ENCODE results near the gene RASEF.

The RASEF gene

GRCh38 chr9:83071626-83072025, 8.7 kb upstream of the RASEF start:
- no peak overlapping the region for H3K4me3 ChIP-seq (ENCODE audit: low read length)
- H3K4me1 ChIP-seq (ENCODE audit: control insufficient read depth, insufficient read depth, low read length): peaks cover 21% of the 10 kb centered on the region
- no peak overlapping the region for H3K4me2 ChIP-seq (ENCODE audit: low read length)

GRCh38 chr9:83070261-83070660, 7.3 kb upstream of the RASEF start:
- Histone ChIP-seq H3K9ac (ENCODE audit: low read depth, low read length) (no peak overlapping the region), H3K4me2 (ENCODE audit: low read length) (no peak overlapping the region), H3K27me3 (ENCODE audit: control insufficient read depth, insufficient read depth, low read length) (no peaks in the 10 kb centered on the region), H3K9me3 (replicated peaks; ENCODE audit: low read length) (no peaks in the 10 kb centered on the region), H3K4me3 (ENCODE audit: low read length) (no peak overlapping the region), H3K4me1 (ENCODE audit: control insufficient read depth, insufficient read depth, low read length) (peaks cover 28% of the 10 kb centered on the region), H3K36me3 (ENCODE audit: insufficient read depth, low read length) (no peaks in the 10 kb centered on the region)

More at GRCh38 chr9:83071626-83072025, 8.7 kb upstream of the RASEF start:
- no peaks in the 10 kb centered on the region for H3K36me3 ChIP-seq (ENCODE audit: insufficient read depth, low read length)
- no peaks in the 10 kb centered on the region for H3K9me3 ChIP-seq (replicated peaks; ENCODE audit: low read length)
- H3K9ac ChIP-seq (ENCODE audit: low read depth, low read length): no peak overlapping the region
- no peaks in the 10 kb centered on the region for H3K27me3 ChIP-seq (ENCODE audit: control insufficient read depth, insufficient read depth, low read length)

GRCh38 chr9:83069651-83070050, 6.7 kb upstream of the RASEF start:
- Histone ChIP-seq H3K36me3 (ENCODE audit: insufficient read depth, low read length) (no peaks in the 10 kb centered on the region), H3K4me2 (ENCODE audit: low read length) (no peak overlapping the region), H3K27me3 (ENCODE audit: control insufficient read depth, insufficient read depth, low read length) (no peaks in the 10 kb centered on the region), H3K4me3 (ENCODE audit: low read length) (no peak overlapping the region), H3K4me1 (ENCODE audit: control insufficient read depth, insufficient read depth, low read length) (peaks cover 28% of the 10 kb centered on the region), H3K9ac (ENCODE audit: low read depth, low read length) (no peak overlapping the region), H3K9me3 (replicated peaks; ENCODE audit: low read length) (no peaks in the 10 kb centered on the region)

GRCh38 chr9:83068414-83068813, 5.5 kb upstream of the RASEF start:
- H3K4me1 ChIP-seq (ENCODE audit: control insufficient read depth, insufficient read depth, low read length): peaks cover 28% of the 10 kb centered on the region

GRCh38 chr9:83067579-83067978, 4.6 kb upstream of the RASEF start:
- Histone ChIP-seq H3K36me3 (ENCODE audit: insufficient read depth, low read length) (no peaks in the 10 kb centered on the region), H3K9ac (ENCODE audit: low read depth, low read length) (no peak overlapping the region), H3K4me3 (ENCODE audit: low read length) (no peak overlapping the region), H3K4me2 (ENCODE audit: low read length) (no peak overlapping the region), H3K4me1 (ENCODE audit: control insufficient read depth, insufficient read depth, low read length) (peaks cover 35% of the 10 kb centered on the region), H3K9me3 (replicated peaks; ENCODE audit: low read length) (no peaks in the 10 kb centered on the region), H3K27me3 (ENCODE audit: control insufficient read depth, insufficient read depth, low read length) (peaks cover 10% of the 10 kb centered on the region)

More at GRCh38 chr9:83068414-83068813, 5.5 kb upstream of the RASEF start:
- no peak overlapping the region for H3K4me3 ChIP-seq (ENCODE audit: low read length)
- no peak overlapping the region for H3K4me2 ChIP-seq (ENCODE audit: low read length)
- H3K36me3 ChIP-seq (ENCODE audit: insufficient read depth, low read length): no peaks in the 10 kb centered on the region
- no peak overlapping the region for H3K9ac ChIP-seq (ENCODE audit: low read depth, low read length)
- peaks cover 1% of the 10 kb centered on the region for H3K27me3 ChIP-seq (ENCODE audit: control insufficient read depth, insufficient read depth, low read length)
- H3K9me3 ChIP-seq (replicated peaks; ENCODE audit: low read length): no peaks in the 10 kb centered on the region

GRCh38 chr9:83066771-83067170, 3.8 kb upstream of the RASEF start:
- Histone ChIP-seq H3K9ac (ENCODE audit: low read depth, low read length) (peak overlapping the region; percentile 30), H3K4me2 (ENCODE audit: low read length) (peak overlapping the region; percentile 46), H3K9me3 (replicated peaks; ENCODE audit: low read length) (no peaks in the 10 kb centered on the region), H3K4me1 (ENCODE audit: control insufficient read depth, insufficient read depth, low read length) (peaks cover 43% of the 10 kb centered on the region), H3K4me3 (ENCODE audit: low read length) (no peak overlapping the region), H3K27me3 (ENCODE audit: control insufficient read depth, insufficient read depth, low read length) (peaks cover 18% of the 10 kb centered on the region), H3K36me3 (ENCODE audit: insufficient read depth, low read length) (no peaks in the 10 kb centered on the region)

GRCh38 chr9:83065233-83065632, 2.3 kb upstream of the RASEF start:
- peaks cover 31% of the 10 kb centered on the region for H3K27me3 ChIP-seq (ENCODE audit: control insufficient read depth, insufficient read depth, low read length)
- H3K4me2 ChIP-seq (ENCODE audit: low read length): no peak overlapping the region
- H3K9me3 ChIP-seq (replicated peaks; ENCODE audit: low read length): no peaks in the 10 kb centered on the region
- H3K9ac ChIP-seq (ENCODE audit: low read depth, low read length): no peak overlapping the region
- no peak overlapping the region for H3K4me3 ChIP-seq (ENCODE audit: low read length)
- peaks cover 41% of the 10 kb centered on the region for H3K4me1 ChIP-seq (ENCODE audit: control insufficient read depth, insufficient read depth, low read length)
- no peaks in the 10 kb centered on the region for H3K36me3 ChIP-seq (ENCODE audit: insufficient read depth, low read length)

GRCh38 chr9:83061990-83062650, 822 bp downstream of the RASEF start:
- peaks cover 46% of the 10 kb centered on the region for H3K27me3 ChIP-seq (ENCODE audit: control insufficient read depth, insufficient read depth, low read length)
- H3K9ac ChIP-seq (ENCODE audit: low read depth, low read length): no peak overlapping the region
- H3K4me1 ChIP-seq (ENCODE audit: control insufficient read depth, insufficient read depth, low read length): peaks cover 30% of the 10 kb centered on the region
- H3K4me3 ChIP-seq (ENCODE audit: low read length): peak overlapping the region; percentile 62
- H3K36me3 ChIP-seq (ENCODE audit: insufficient read depth, low read length): no peaks in the 10 kb centered on the region
- peak overlapping the region; percentile 78 for H3K4me2 ChIP-seq (ENCODE audit: low read length)
- no peaks in the 10 kb centered on the region for H3K9me3 ChIP-seq (replicated peaks; ENCODE audit: low read length)

- no peaks in the 10 kb centered on the region for H3K36me3 ChIP-seq (ENCODE audit: insufficient read depth, low read length)
- peaks cover 19% of the 10 kb centered on the region for H3K4me1 ChIP-seq (ENCODE audit: control insufficient read depth, insufficient read depth, low read length)
- H3K9ac ChIP-seq (ENCODE audit: low read depth, low read length): no peak overlapping the region
- H3K4me3 ChIP-seq (ENCODE audit: low read length): no peak overlapping the region
- H3K9me3 ChIP-seq (replicated peaks; ENCODE audit: low read length): no peaks in the 10 kb centered on the region
- peaks cover 46% of the 10 kb centered on the region for H3K27me3 ChIP-seq (ENCODE audit: control insufficient read depth, insufficient read depth, low read length)
- H3K4me2 ChIP-seq (ENCODE audit: low read length): no peak overlapping the region
These were observed 1.9 kb downstream of the RASEF start for GRCh38 chr9:83061036-83061435.

- Histone ChIP-seq H3K4me2 (ENCODE audit: low read length) (no peak overlapping the region), H3K9me3 (replicated peaks; ENCODE audit: low read length) (no peaks in the 10 kb centered on the region), H3K36me3 (ENCODE audit: insufficient read depth, low read length) (no peaks in the 10 kb centered on the region), H3K9ac (ENCODE audit: low read depth, low read length) (no peak overlapping the region), H3K4me3 (ENCODE audit: low read length) (no peak overlapping the region), H3K27me3 (ENCODE audit: control insufficient read depth, insufficient read depth, low read length) (peaks cover 49% of the 10 kb centered on the region), H3K4me1 (ENCODE audit: control insufficient read depth, insufficient read depth, low read length) (peaks cover 18% of the 10 kb centered on the region)
These were observed 2.4 kb downstream of the RASEF start for GRCh38 chr9:83060556-83060955.

GRCh38 chr9:83059417-83059816, 3.5 kb downstream of the RASEF start:
- Histone ChIP-seq H3K9me3 (replicated peaks; ENCODE audit: low read length) (no peaks in the 10 kb centered on the region), H3K4me1 (ENCODE audit: control insufficient read depth, insufficient read depth, low read length) (peaks cover 18% of the 10 kb centered on the region), H3K27me3 (ENCODE audit: control insufficient read depth, insufficient read depth, low read length) (peaks cover 49% of the 10 kb centered on the region), H3K36me3 (ENCODE audit: insufficient read depth, low read length) (no peaks in the 10 kb centered on the region), H3K4me3 (ENCODE audit: low read length) (no peak overlapping the region), H3K9ac (ENCODE audit: low read depth, low read length) (no peak overlapping the region), H3K4me2 (ENCODE audit: low read length) (no peak overlapping the region)

GRCh38 chr9:83056911-83057310, 6.0 kb downstream of the RASEF start:
- peaks cover 33% of the 10 kb centered on the region for H3K27me3 ChIP-seq (ENCODE audit: control insufficient read depth, insufficient read depth, low read length)
- H3K4me2 ChIP-seq (ENCODE audit: low read length): no peak overlapping the region
- H3K4me3 ChIP-seq (ENCODE audit: low read length): no peak overlapping the region
- H3K9me3 ChIP-seq (replicated peaks; ENCODE audit: low read length): no peaks in the 10 kb centered on the region
- peaks cover 5% of the 10 kb centered on the region for H3K4me1 ChIP-seq (ENCODE audit: control insufficient read depth, insufficient read depth, low read length)
- no peaks in the 10 kb centered on the region for H3K36me3 ChIP-seq (ENCODE audit: insufficient read depth, low read length)
- no peak overlapping the region for H3K9ac ChIP-seq (ENCODE audit: low read depth, low read length)

Measured in skeletal muscle satellite cell (primary cell).